ENCODE results near the gene EXOSC1.

DNA sequence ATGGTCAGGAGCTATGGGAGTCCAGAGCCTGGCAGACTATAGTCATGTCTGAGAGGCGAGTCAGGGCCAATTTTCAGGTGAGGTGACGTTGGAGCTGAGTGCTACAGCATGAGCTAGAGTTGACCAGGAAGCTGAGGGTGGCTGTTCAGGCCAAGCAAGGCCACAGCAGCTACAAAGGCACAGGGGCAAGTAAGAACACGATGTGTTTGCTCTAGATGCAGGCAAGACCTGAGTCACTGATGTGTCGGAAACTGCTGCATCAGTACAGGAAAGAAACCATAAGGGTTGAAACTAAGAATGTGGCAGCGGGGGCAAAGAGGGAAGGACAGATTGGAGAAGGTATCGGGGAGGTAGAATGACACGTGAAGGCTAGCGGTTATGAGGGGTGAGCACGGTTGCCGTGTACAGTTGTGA lies 32.9 kb downstream of the EXOSC1 start:
- TF ChIP-seq POLR2A (IDR thresholded peaks at IDR 0.05; ENCODE audit: low read depth) (no peak), POLR2AphosphoS5 (IDR thresholded peaks at IDR 0.05) (no peak), EP300 (IDR thresholded peaks at IDR 0.05) (no peak)
- TF ChIP-seq, protein P1, sequence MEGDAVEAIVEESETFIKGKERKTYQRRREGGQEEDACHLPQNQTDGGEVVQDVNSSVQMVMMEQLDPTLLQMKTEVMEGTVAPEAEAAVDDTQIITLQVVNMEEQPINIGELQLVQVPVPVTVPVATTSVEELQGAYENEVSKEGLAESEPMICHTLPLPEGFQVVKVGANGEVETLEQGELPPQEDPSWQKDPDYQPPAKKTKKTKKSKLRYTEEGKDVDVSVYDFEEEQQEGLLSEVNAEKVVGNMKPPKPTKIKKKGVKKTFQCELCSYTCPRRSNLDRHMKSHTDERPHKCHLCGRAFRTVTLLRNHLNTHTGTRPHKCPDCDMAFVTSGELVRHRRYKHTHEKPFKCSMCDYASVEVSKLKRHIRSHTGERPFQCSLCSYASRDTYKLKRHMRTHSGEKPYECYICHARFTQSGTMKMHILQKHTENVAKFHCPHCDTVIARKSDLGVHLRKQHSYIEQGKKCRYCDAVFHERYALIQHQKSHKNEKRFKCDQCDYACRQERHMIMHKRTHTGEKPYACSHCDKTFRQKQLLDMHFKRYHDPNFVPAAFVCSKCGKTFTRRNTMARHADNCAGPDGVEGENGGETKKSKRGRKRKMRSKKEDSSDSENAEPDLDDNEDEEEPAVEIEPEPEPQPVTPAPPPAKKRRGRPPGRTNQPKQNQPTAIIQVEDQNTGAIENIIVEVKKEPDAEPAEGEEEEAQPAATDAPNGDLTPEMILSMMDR (IDR thresholded peaks at IDR 0.05), result no peak

All from esophagus muscularis mucosa (tissue), 4 donors.